GM19239 (cell line): ENCODE measurements around the gene NEMP1.
"Not testable (repeated sequence)": the region's sequence is repeated elsewhere in the genome, so short reads cannot be mapped to it uniquely, and the experiment has no call there.

Experiments used
- DNase-seq: peaks from one replicate; pipeline ENCODE4 v3.0.0; 2011; ENCODE audit warnings: low spot score; ENCODE audit not compliant: insufficient read length
- FAIRE-seq: peaks from 2 replicates; lab custom pipeline; 2011; peaks lifted over from hg19 to GRCh38; lab: Jason Lieb, UNC

NEMP1 gene

GRCh38 chr12:57092529-57092862, 13.9 kb upstream of the NEMP1 start:
- DNase-seq (no peak), FAIRE-seq (no peak)

DNA sequence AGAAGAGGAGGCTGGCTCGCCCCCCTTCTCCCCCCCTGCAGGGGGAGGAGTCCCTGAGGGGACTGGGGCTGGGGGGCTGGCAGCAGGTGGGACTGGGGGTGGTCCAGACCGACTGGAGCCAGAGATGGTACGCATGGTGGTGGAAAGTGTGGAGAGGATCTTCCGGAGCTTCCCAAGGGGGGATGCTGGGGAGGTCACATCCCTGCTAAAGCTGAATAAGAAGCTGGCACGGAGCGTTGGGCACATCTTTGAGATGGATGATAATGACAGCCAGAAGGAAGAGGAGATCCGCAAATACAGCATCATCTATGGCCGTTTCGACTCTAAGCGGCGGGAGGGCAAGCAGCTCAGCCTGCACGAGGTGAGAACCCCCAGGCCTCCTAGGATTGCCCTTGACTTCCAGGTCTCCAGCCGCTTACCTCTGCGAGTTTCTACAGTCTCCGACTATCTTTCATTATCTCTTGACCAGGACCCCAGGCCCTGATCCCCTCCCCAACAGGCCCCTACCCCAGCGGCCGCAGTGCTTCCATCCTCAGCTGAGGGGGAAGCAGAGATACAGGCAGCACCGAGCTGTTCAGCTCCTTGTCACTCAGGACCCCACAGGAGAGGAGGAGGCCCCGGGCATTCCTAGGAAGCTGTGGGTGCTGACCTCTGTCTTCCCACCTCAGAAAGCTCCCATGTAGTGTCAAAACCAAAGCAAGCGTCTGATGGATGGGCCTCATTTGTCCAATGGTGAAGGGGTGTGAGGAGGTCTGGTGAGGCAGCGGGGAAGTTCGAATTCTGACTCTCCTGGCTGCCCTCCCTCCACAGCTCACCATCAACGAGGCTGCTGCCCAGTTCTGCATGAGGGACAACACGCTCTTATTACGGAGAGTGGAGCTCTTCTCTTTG, 13.3 kb upstream of the NEMP1 start:
- DNase-seq = no peak
- FAIRE-seq = no peak

DNA sequence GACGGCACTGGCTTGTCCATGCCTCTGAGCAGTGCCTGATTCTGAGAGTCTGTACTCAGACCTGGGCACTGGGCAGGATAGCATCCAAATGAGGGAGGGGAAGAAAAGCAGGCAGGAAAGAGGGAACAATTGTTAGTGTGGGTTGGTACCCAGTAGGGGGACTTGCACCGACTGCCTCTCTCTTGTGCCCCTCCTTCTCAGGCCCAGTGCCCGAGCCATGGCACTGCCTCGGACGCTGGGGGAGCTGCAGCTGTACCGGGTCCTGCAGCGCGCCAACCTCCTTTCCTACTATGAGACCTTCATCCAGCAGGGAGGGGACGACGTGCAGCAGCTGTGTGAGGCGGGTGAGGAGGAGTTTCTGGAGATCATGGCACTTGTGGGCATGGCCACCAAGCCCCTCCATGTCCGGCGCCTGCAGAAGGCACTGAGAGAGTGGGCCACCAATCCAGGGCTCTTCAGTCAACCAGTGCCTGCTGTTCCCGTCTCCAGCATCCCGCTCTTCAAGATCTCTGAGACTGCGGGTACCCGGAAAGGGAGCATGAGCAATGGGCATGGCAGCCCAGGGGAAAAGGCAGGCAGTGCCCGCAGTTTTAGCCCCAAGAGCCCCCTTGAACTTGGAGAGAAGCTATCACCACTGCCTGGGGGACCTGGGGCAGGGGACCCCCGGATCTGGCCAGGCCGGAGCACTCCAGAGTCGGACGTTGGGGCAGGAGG, 12.5 kb upstream of the NEMP1 start:
- no peak for DNase-seq
- no peak for FAIRE-seq

DNA sequence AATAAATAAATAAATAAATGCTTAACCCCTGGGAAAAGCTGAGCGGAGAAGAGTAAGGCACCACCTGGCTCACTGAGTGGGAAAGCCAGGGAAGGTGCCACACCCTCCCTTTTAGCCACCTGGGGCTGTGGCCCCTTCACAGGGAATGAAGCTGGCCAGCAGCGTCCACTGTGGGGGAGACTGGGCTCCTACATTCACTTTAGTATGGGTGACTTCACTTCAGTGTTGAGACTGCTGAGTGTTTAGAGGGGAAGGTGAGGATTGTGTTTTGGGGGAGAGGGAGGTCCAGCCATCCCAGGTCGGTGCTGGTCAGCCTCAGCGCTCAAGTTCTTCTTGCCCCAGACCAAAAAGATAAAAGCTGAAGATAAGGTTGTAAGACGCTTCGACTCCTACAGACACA, 11.9 kb upstream of the NEMP1 start:
- DNase-seq = no peak
- FAIRE-seq = no peak

DNA sequence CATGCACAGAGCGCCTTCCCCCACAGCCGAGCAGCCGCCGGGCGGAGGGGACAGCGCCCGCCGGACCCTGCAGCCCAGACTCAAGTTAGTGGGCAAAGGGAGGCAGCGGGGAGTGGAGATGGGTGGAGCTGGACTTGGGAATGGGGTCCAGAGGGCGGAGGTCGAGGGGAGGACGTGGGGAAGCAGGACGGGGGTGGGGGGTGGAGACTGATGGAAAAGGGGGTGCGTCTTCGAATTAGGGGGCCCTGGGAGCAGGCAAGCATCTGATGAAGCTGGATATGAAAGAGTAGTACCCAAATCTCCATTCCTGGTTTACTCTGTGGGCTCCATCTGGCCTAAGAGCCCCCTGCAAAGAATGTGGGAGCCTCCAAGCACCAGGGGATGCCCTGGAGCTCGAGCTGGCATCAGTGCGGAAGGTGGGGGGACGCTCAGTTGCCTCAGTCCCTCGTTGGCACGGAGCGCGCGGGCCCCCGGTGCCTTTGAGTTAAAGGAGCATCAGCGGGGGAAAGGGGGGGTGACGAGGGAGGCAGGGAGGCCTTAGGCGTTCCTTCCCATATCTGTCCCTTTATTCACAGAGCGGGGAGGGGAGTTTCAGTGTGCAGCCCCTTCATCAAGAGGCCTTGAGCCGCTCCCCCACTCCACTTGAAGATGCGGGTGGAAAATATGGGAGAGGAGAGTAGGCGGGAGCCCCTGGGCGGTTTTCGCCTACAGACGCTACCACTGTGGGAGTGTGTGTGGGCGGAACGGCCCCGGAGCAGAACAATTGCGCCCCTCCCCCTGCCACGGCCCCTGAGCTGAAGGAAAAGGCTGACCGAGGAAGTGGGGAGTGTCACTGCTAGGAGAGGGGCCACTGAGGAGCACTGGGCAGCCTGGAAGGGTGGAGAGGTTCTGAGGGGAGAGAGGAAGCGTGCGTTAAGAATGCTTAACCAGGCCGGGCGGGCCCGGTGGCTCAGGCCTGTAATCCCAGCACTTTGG, 11.0 kb upstream of the NEMP1 start:
- DNase-seq (no peak), FAIRE-seq (no peak)

GRCh38 chr12:57088354-57089270, 10.0 kb upstream of the NEMP1 start, which contains the start of gene NAB2:
NAB2 (plus strand) TSS chr12:57089114; CDS start chr12:57089272, 158 bp downstream.
- FAIRE-seq = peak; percentile 47
- peak; percentile 86 for DNase-seq

- FAIRE-seq = peak; percentile 93
- no peak for DNase-seq
These were observed 9.2 kb upstream of the NEMP1 start for GRCh38 chr12:57087691-57088353.

- DNase-seq = no peak
- FAIRE-seq = no peak
These were observed 8.6 kb upstream of the NEMP1 start for GRCh38 chr12:57087010-57087690.

DNA sequence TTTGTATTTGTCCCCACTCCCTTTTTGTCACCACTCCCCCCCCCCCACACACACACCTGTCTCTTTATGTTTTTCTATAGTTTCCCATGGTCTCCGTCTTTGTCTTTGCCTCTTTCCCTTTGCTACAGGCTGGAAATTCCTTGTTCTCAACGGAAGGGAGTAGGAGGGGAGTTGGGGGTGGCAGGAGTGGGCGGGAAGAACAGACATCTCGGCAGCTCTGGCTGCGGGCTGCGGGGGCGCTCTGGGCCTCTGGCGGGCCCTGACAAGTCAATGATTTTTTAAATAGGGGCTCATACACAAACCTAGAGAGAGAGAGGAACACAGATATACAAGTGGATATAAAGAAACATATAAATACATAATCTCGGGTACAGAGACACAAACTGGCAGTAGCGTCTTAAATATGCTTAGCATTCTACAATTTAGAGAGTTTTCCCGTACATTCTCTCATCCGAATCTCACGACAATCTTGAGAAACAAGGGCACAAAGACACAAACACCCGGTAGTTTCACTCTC, 8.0 kb upstream of the NEMP1 start:
- FAIRE-seq (no peak), DNase-seq (no peak)

DNA sequence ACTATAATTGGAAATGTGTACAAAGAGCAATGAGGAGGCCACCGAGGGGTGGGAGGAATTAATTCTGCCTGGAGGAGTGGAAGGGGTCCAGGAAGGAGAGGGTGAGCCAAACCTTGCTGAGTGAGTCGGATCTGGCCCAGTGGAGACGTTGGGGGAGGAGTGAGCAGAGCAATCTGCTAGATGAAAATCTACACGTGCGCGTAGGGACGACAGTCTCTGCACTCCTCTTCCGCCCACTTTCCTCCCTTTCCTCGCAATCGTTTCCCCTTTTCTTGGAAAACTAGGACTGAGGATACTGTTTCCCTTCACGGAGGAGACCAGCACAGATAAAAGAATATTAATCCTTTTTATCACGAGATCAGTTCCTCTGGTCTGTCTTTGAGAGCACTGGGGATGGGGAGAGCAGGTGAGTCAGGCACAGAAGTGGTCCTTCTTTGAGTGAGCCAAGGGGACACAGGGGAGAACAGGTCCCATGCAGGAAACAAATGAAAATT, 7.5 kb upstream of the NEMP1 start:
- DNase-seq = no peak
- FAIRE-seq = peak; percentile 11

- no peak for DNase-seq
- no peak for FAIRE-seq
These were observed 2.3 kb upstream of the NEMP1 start for GRCh38 chr12:57080855-57081254.

DNA sequence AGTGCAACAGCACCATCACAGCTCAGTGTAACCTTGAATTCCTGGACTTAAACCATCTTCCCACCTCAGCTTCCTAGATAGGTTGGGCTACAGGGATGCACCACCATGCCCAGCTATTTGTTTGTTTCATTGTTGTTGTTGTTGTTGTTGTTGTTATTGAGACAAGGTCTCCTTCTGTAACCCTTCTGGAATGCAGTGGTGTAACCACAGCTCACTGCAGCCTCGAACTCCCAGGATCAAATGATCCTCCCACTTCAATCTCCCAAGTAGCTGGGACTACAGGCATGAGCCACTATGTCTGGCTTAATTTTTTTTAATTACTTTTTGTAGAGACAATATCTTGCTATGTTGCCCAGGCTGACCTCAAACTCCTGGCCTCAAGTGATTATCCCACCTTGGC, 1.2 kb upstream of the NEMP1 start:
- no peak for DNase-seq
- no peak for FAIRE-seq

- DNase-seq, FAIRE-seq: not testable (repeated sequence)
These were observed 4.8 kb downstream of the NEMP1 start for GRCh38 chr12:57073566-57074450.

DNA sequence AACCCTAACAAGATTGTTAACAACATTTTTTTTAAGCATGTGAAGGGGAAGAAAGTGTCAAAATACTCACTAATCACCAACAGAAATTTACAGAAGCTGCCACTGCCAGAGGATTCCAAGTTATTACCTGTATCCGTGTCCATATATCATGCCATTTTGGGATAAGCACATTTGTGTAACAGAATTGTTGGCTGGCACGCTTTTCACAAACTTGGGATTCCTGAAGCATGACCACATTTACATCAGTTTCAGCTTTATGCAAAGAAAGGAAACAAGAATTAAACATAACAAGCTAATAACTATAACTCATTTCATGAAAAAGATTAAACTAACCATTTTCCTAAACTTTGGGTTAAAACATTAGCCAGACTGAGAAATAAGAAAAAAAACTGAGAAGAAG, 5.9 kb downstream of the NEMP1 start:
- DNase-seq (no peak), FAIRE-seq (no peak)

DNA sequence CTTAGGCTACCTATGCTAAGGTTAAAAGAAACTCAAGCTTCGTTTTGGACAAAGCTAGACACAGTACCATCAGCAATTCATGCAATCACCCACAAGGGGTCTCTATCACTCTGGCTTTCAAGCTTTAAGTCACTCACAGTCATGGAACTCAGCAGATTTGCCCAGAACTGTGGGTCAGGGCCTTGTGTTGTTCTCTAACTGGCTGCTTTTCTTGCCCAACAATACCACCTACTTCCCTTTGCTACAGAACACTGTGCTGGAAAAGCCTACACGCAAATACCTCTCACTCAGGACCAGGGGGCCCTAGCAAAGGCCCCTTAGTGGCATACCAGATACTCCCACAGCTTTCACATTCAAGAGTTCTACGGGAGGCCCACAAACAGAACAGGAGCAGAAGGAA, 9.1 kb downstream of the NEMP1 start:
- DNase-seq (no peak), FAIRE-seq (peak; percentile 89)

GRCh38 chr12:57066245-57066644, 12.3 kb downstream of the NEMP1 start:
- no peak for FAIRE-seq
- DNase-seq = no peak
